Adipocyte (in vitro differentiated cells): ENCODE measurements around the gene THBD.

Experiments
- DNase-seq: peaks from one replicate; pipeline ENCODE4 v3.0.0-alpha.2; 2015; ENCODE audit warnings: low read depth
- H3K27me3 ChIP-seq: replicated peaks from 2 replicates; pipeline ENCODE4 v1.7.0; 2013; ENCODE audit warnings: mild to moderate bottlenecking, low read length, moderate library complexity; ENCODE audit not compliant: control insufficient read depth, insufficient read depth
- H3K36me3 ChIP-seq: 2 replicates; pipeline ENCODE4 v1.7.0; 2013; ENCODE audit warnings: low read length, mild to moderate bottlenecking, moderate library complexity; ENCODE audit not compliant: control insufficient read depth, insufficient read depth, severe bottlenecking
- H3K4me1 ChIP-seq: 2 replicates; pipeline ENCODE4 v1.7.0; 2013; ENCODE audit warnings: mild to moderate bottlenecking, low read length, moderate library complexity; ENCODE audit not compliant: control insufficient read depth, insufficient read depth
- H3K4me3 ChIP-seq: 2 replicates; pipeline ENCODE4 v1.7.0; 2013; ENCODE audit warnings: mild to moderate bottlenecking, low read length, moderate library complexity
- H3K9ac ChIP-seq: 2 replicates; pipeline ENCODE4 v1.7.0; 2013; ENCODE audit warnings: mild to moderate bottlenecking, low read length, moderate library complexity
- H3K9me3 ChIP-seq: 2 replicates; pipeline ENCODE4 v1.7.0; 2013; ENCODE audit warnings: mild to moderate bottlenecking, low read length, moderate library complexity; ENCODE audit not compliant: control insufficient read depth

THBD gene

GRCh38 chr20:23020230-23021018, 29.0 kb downstream of the THBD start:
- no peak for DNase-seq
- Histone ChIP-seq H3K27me3 (peaks cover 1% of the 10 kb centered on the region), H3K36me3 (no peaks in the 10 kb centered on the region), H3K9me3 (no peaks in the 10 kb centered on the region), H3K9ac (no peak overlapping the region), H3K4me1 (peaks cover 4% of the 10 kb centered on the region), H3K4me3 (no peak overlapping the region)

- Histone ChIP-seq H3K9ac (no peak overlapping the region), H3K4me1 (peaks cover 4% of the 10 kb centered on the region), H3K4me3 (no peak overlapping the region), H3K36me3 (no peaks in the 10 kb centered on the region), H3K9me3 (no peaks in the 10 kb centered on the region), H3K27me3 (peaks cover 6% of the 10 kb centered on the region)
- DNase-seq: no peak
Observed at GRCh38 chr20:23019403-23019802, 30.1 kb downstream of the THBD start.

GRCh38 chr20:23018941-23019340, 30.5 kb downstream of the THBD start:
- Histone ChIP-seq H3K9me3 (no peaks in the 10 kb centered on the region), H3K9ac (no peak overlapping the region), H3K27me3 (peaks cover 9% of the 10 kb centered on the region), H3K36me3 (no peaks in the 10 kb centered on the region), H3K4me1 (peaks cover 4% of the 10 kb centered on the region), H3K4me3 (no peak overlapping the region)
- no peak for DNase-seq

GRCh38 chr20:23018432-23018831, 31.0 kb downstream of the THBD start:
- H3K4me3 ChIP-seq: no peak overlapping the region
- H3K9me3 ChIP-seq: no peaks in the 10 kb centered on the region
- no peak for DNase-seq
- no peaks in the 10 kb centered on the region for H3K36me3 ChIP-seq
- H3K9ac ChIP-seq: no peak overlapping the region
- peaks cover 9% of the 10 kb centered on the region for H3K27me3 ChIP-seq
- peaks cover 2% of the 10 kb centered on the region for H3K4me1 ChIP-seq

GRCh38 chr20:23017516-23017915, 32.0 kb downstream of the THBD start:
- no peak overlapping the region for H3K4me3 ChIP-seq
- no peaks in the 10 kb centered on the region for H3K36me3 ChIP-seq
- no peak overlapping the region for H3K9ac ChIP-seq
- no peaks in the 10 kb centered on the region for H3K9me3 ChIP-seq
- peaks cover 10% of the 10 kb centered on the region for H3K27me3 ChIP-seq
- no peak for DNase-seq
- H3K4me1 ChIP-seq: peaks cover 9% of the 10 kb centered on the region

- H3K36me3 ChIP-seq: no peaks in the 10 kb centered on the region
- H3K4me1 ChIP-seq: peaks cover 9% of the 10 kb centered on the region
- peaks cover 26% of the 10 kb centered on the region for H3K27me3 ChIP-seq
- no peak overlapping the region for H3K9ac ChIP-seq
- H3K4me3 ChIP-seq: no peak overlapping the region
- H3K9me3 ChIP-seq: no peaks in the 10 kb centered on the region
- DNase-seq: no peak
Observed at GRCh38 chr20:23013429-23013828, 36.0 kb downstream of the THBD start.

- Histone ChIP-seq H3K9me3 (no peaks in the 10 kb centered on the region), H3K4me3 (no peak overlapping the region), H3K27me3 (peaks cover 26% of the 10 kb centered on the region), H3K9ac (no peak overlapping the region), H3K36me3 (no peaks in the 10 kb centered on the region), H3K4me1 (peaks cover 9% of the 10 kb centered on the region)
- DNase-seq: no peak
Observed at GRCh38 chr20:23011008-23011721, 38.3 kb downstream of the THBD start.

GRCh38 chr20:23010096-23010495, 39.4 kb downstream of the THBD start:
- no peaks in the 10 kb centered on the region for H3K36me3 ChIP-seq
- H3K4me3 ChIP-seq: no peak overlapping the region
- no peak for DNase-seq
- peaks cover 9% of the 10 kb centered on the region for H3K4me1 ChIP-seq
- no peak overlapping the region for H3K9ac ChIP-seq
- H3K27me3 ChIP-seq: peaks cover 22% of the 10 kb centered on the region
- no peaks in the 10 kb centered on the region for H3K9me3 ChIP-seq

GRCh38 chr20:23009636-23010035, 39.8 kb downstream of the THBD start:
- H3K27me3 ChIP-seq: peaks cover 21% of the 10 kb centered on the region
- H3K9me3 ChIP-seq: no peaks in the 10 kb centered on the region
- no peak overlapping the region for H3K9ac ChIP-seq
- DNase-seq: peak; percentile 26
- no peaks in the 10 kb centered on the region for H3K36me3 ChIP-seq
- peaks cover 9% of the 10 kb centered on the region for H3K4me1 ChIP-seq
- no peak overlapping the region for H3K4me3 ChIP-seq

GRCh38 chr20:23008667-23009066, 40.8 kb downstream of the THBD start:
- no peaks in the 10 kb centered on the region for H3K9me3 ChIP-seq
- no peak overlapping the region for H3K4me3 ChIP-seq
- DNase-seq: no peak

GRCh38 chr20:23007886-23008655, 41.4 kb downstream of the THBD start:
- H3K4me1 ChIP-seq: peaks cover 4% of the 10 kb centered on the region
- no peak overlapping the region for H3K9ac ChIP-seq
- H3K9me3 ChIP-seq: no peaks in the 10 kb centered on the region
- no peak overlapping the region for H3K4me3 ChIP-seq
- no peaks in the 10 kb centered on the region for H3K36me3 ChIP-seq
- peak; percentile 21 for DNase-seq
- peaks cover 17% of the 10 kb centered on the region for H3K27me3 ChIP-seq

More at GRCh38 chr20:23008667-23009066, 40.8 kb downstream of the THBD start:
- no peak overlapping the region for H3K9ac ChIP-seq
- peaks cover 9% of the 10 kb centered on the region for H3K4me1 ChIP-seq
- no peaks in the 10 kb centered on the region for H3K36me3 ChIP-seq
- peaks cover 17% of the 10 kb centered on the region for H3K27me3 ChIP-seq
